Right lobe of liver (tissue), 4 donors: ENCODE measurements around the gene CIDEC.

ENCODE experiments used
- CTCF ChIP-seq, 4 donors: fragments of 200-600 bp in 3 of 4; fragments of 450-650 bp in 1 of 4; IDR thresholded peaks; one replicate each; pipeline versions ENCODE4 v1.5.1 to v1.8.0; 2016 to 2022; ENCODE audit warnings: antibody characterized with exemption in 4 of 4, mild to moderate bottlenecking in 2 of 4
- POLR2A ChIP-seq: fragments of 450-650 bp; IDR thresholded peaks from one replicate; pipeline ENCODE4 v1.6.1; 2017; ENCODE audit warnings: antibody characterized with exemption, mild to moderate bottlenecking
- donor health status: DM: no; HTN: no; CAD: no.
- donor health status: DM: no; HTN: no; CAD: no.
- donor health status: DM: no; HTN: yes; CAD: no.

GRCh38 chr3:9861201-9861600, 18.9 kb downstream of the CIDEC start:
- TF ChIP-seq CTCF (IDR thresholded peaks at IDR 0.05) (no peak), POLR2A (no peak)
